Endodermal cell (in vitro differentiated cells): Measurements from ENCODE around the gene ACTR6. TPM values are rescaled to one million over a fixed set of nuclear protein-coding genes. Genes with fewer than 3 reads are reported as not detected.

Experiments
- DNase-seq: peaks from one replicate; pipeline ENCODE4 v3.0.0-alpha.2; 2017
- H3K27ac ChIP-seq: 2 replicates; pipeline ENCODE4 v1.5.1; 2013; ENCODE audit warnings: mild to moderate bottlenecking, low read depth, low read length, moderate library complexity
- H3K27me3 ChIP-seq: 2 replicates; pipeline ENCODE4 v1.6.1; 2013; ENCODE audit warnings: mild to moderate bottlenecking, low read length, moderate library complexity; ENCODE audit not compliant: insufficient read depth, control insufficient read depth, poor library complexity, severe bottlenecking
- H3K36me3 ChIP-seq: 2 replicates; pipeline ENCODE4 v1.7.0; 2013; ENCODE audit warnings: mild to moderate bottlenecking, low read length, moderate library complexity; ENCODE audit not compliant: control insufficient read depth, insufficient read depth
- H3K4me1 ChIP-seq: one replicate; pipeline ENCODE4 v1.7.0; 2013; ENCODE audit warnings: low read length; ENCODE audit not compliant: control insufficient read depth, insufficient read depth
- H3K4me3 ChIP-seq: 2 replicates; pipeline ENCODE4 v1.5.1; 2013; ENCODE audit warnings: mild to moderate bottlenecking, low read length, moderate library complexity
- H3K9ac ChIP-seq: 2 replicates; pipeline ENCODE4 v1.6.1; 2013; ENCODE audit warnings: mild to moderate bottlenecking, low read length, moderate library complexity; ENCODE audit not compliant: poor library complexity, severe bottlenecking; ENCODE audit errors: extremely low read depth
- H3K9me3 ChIP-seq: 2 replicates; pipeline ENCODE4 v1.6.1; 2013; ENCODE audit warnings: mild to moderate bottlenecking, low read length, moderate library complexity; ENCODE audit not compliant: control insufficient read depth
- H3K27ac Mint-ChIP-seq: 2 replicates; pipeline ENCODE4 v1.8.0; 2020; ENCODE audit warnings: mixed read lengths
- H3K27me3 Mint-ChIP-seq: 2 replicates; pipeline ENCODE4 v1.8.0; 2021; ENCODE audit warnings: mild to moderate bottlenecking, mixed read lengths; ENCODE audit not compliant: insufficient read depth
- H3K36me3 Mint-ChIP-seq: 2 replicates; pipeline ENCODE4 v1.8.0; 2020; ENCODE audit warnings: low read depth, mixed read lengths
- H3K4me1 Mint-ChIP-seq: 2 replicates; pipeline ENCODE4 v1.8.0; 2020; ENCODE audit warnings: mixed read lengths
- H3K4me3 Mint-ChIP-seq: 2 replicates; pipeline ENCODE4 v1.8.0; 2020; ENCODE audit warnings: mild to moderate bottlenecking, moderate library complexity, mixed read lengths
- H3K9me3 Mint-ChIP-seq: 2 replicates; pipeline ENCODE4 v1.8.0; 2020; ENCODE audit warnings: mild to moderate bottlenecking, mixed read lengths
- CTCF ChIP-seq: fragments of 200-600 bp; sonication (generic); conservative IDR thresholded peaks from 2 replicates; pipeline ENCODE4 v1.5.0; 2021; ENCODE audit warnings: antibody characterized with exemption, mild to moderate bottlenecking
- WGBS, 2 experiments: methylation state at CpG; one replicate each; pipeline versions ENCODE4 v1.1.5 to v1.1.7; 2013; ENCODE audit warnings: missing lambda C conversion rate in 2 of 2, mixed read lengths in 1 of 2; ENCODE audit not compliant: insufficient coverage in 1 of 2, insufficient read length in 1 of 2; 5-methylcytosine and 5-hydroxymethylcytosine counted together
- total RNA-seq, 2 donors: library from RNA; stranded (reverse); fragmentation: NEBNext Ultra II Directional in 1 of 2; extraction: Animal tissue kit (Norgen Biotek cat#: 25700) in 1 of 2; gene quantifications; 2 replicates in 1 of 2; 3 replicates in 1 of 2; pipeline ENCODE4 v1.2.1, GENCODE V29; 2021

ACTR6 gene
- total RNA-seq, 2 donors from 2014 or later, result 39.4 to 47.8 TPM

GRCh38 chr12:100189636-100190394 lies 10.8 kb upstream of the ACTR6 start:
- no peak for TF ChIP-seq CTCF
- peaks cover 6% of the 10 kb centered on the region for H3K4me1 Mint-ChIP-seq
- Histone ChIP-seq H3K27me3 (no peaks in the 10 kb centered on the region), H3K9me3 (no peaks in the 10 kb centered on the region), H3K36me3 (peaks cover 5% of the 10 kb centered on the region), H3K9ac (no peak overlapping the region), H3K4me3 (no peak overlapping the region), H3K27ac (no peak overlapping the region), H3K4me1 (peaks cover 7% of the 10 kb centered on the region)
- 93 to 96% methylated on average over 4 to 13 of the region's 13 CpGs for WGBS, 2 experiments
- no peak overlapping the region for H3K4me3 Mint-ChIP-seq
- no peak for DNase-seq
- no peaks in the 10 kb centered on the region for H3K27me3 Mint-ChIP-seq
- H3K36me3 Mint-ChIP-seq, result peaks cover 33% of the 10 kb centered on the region
- H3K9me3 Mint-ChIP-seq, result no peaks in the 10 kb centered on the region
- peak overlapping the region; percentile 75 for H3K27ac Mint-ChIP-seq

- DNase-seq, result no peak
- Histone ChIP-seq H3K4me3 (no peak overlapping the region), H3K9ac (no peak overlapping the region), H3K27ac (no peak overlapping the region), H3K4me1 (no peaks in the 10 kb centered on the region), H3K36me3 (peaks cover 7% of the 10 kb centered on the region), H3K9me3 (no peaks in the 10 kb centered on the region), H3K27me3 (no peaks in the 10 kb centered on the region)
- Mint-ChIP-seq H3K4me3 (no peak overlapping the region), H3K4me1 (no peaks in the 10 kb centered on the region), H3K36me3 (peaks cover 46% of the 10 kb centered on the region), H3K9me3 (no peaks in the 10 kb centered on the region), H3K27me3 (no peaks in the 10 kb centered on the region), H3K27ac (no peak overlapping the region)
- TF ChIP-seq CTCF, result no peak
- 94% methylated on average over 1 of the region's 1 CpG; no CpG with 5 or more reads in 1 of the 2 experiments for WGBS, 2 experiments
These were observed 7.5 kb upstream of the ACTR6 start for GRCh38 chr12:100193085-100193484.

- Mint-ChIP-seq H3K9me3 (no peaks in the 10 kb centered on the region), H3K36me3 (peaks cover 33% of the 10 kb centered on the region), H3K27ac (no peak overlapping the region), H3K4me3 (no peak overlapping the region), H3K4me1 (no peaks in the 10 kb centered on the region), H3K27me3 (no peaks in the 10 kb centered on the region)
- no peaks in the 10 kb centered on the region for H3K4me1 ChIP-seq
- no peak overlapping the region for H3K4me3 ChIP-seq
- no peaks in the 10 kb centered on the region for H3K9me3 ChIP-seq
- DNase-seq, result no peak
- WGBS, 2 experiments, result 91 to 100% methylated on average over 4 of the region's 4 CpGs
- no peaks in the 10 kb centered on the region for H3K27me3 ChIP-seq
- no peak for TF ChIP-seq CTCF
- H3K27ac ChIP-seq, result no peak overlapping the region
- H3K36me3 ChIP-seq, result peaks cover 7% of the 10 kb centered on the region
- no peak overlapping the region for H3K9ac ChIP-seq
These were observed 3.1 kb upstream of the ACTR6 start for GRCh38 chr12:100197486-100197885.
